ENCODE data around the gene KIF18B.
A peak's percentile ranks its signal among the peaks of the same experiment; 100 is the strongest.

Gene KIF18B

GRCh38 chr17:44903012-44903685, 44.4 kb downstream of the KIF18B start:
- no peak for DNase-seq

GRCh38 chr17:44902135-44902760, 45.3 kb downstream of the KIF18B start:
- no peak for DNase-seq

- no peak for DNase-seq
These were observed 46.1 kb downstream of the KIF18B start for GRCh38 chr17:44901411-44901921.

- DNase-seq = no peak
These were observed 46.7 kb downstream of the KIF18B start for GRCh38 chr17:44900894-44901293.

GRCh38 chr17:44899074-44899782, 48.3 kb downstream of the KIF18B start, which contains the start of gene EFTUD2:
EFTUD2 (minus strand) TSS chr17:44899445; CDS start chr17:44894521, 4,924 bp downstream.
- peak; percentile 79 for DNase-seq

- no peak for DNase-seq
These were observed 48.9 kb downstream of the KIF18B start for GRCh38 chr17:44898768-44899073.

- DNase-seq = no peak
These were observed 52.9 kb downstream of the KIF18B start for GRCh38 chr17:44894642-44895041.

- DNase-seq = no peak
These were observed 55.3 kb downstream of the KIF18B start for GRCh38 chr17:44892250-44892649.

GRCh38 chr17:44889003-44889402, 58.6 kb downstream of the KIF18B start:
- no peak for DNase-seq

- DNase-seq = no peak
These were observed 59.3 kb downstream of the KIF18B start for GRCh38 chr17:44887971-44888954.

- DNase-seq = no peak
These were observed 60.6 kb downstream of the KIF18B start for GRCh38 chr17:44887016-44887415.

- DNase-seq = no peak
These were observed 62.6 kb downstream of the KIF18B start for GRCh38 chr17:44884941-44885340.

- no peak for DNase-seq
These were observed 66.4 kb downstream of the KIF18B start for GRCh38 chr17:44881145-44881544.

GRCh38 chr17:44880062-44880461, 67.5 kb downstream of the KIF18B start:
- DNase-seq = no peak

- DNase-seq = no peak
These were observed 68.2 kb downstream of the KIF18B start for GRCh38 chr17:44879376-44879775.

- DNase-seq = no peak
These were observed 68.8 kb downstream of the KIF18B start for GRCh38 chr17:44878627-44879221.

- DNase-seq = no peak
These were observed 70.5 kb downstream of the KIF18B start for GRCh38 chr17:44877121-44877520.

- DNase-seq = no peak
These were observed 71.8 kb downstream of the KIF18B start for GRCh38 chr17:44875761-44876160.
